H9 (cell line): Measurements from ENCODE around the gene ANKS1B. TPM values are rescaled to one million over a fixed set of nuclear protein-coding genes. Genes with fewer than 3 reads are reported as not detected.

Source experiments
- DNase-seq: peaks from one replicate; pipeline ENCODE4 v3.0.0-alpha.2; 2017
- H2AFZ ChIP-seq: one replicate; pipeline ENCODE4 v1.6.1; 2013; ENCODE audit warnings: mild to moderate bottlenecking, low read length, control low read depth, moderate library complexity
- H2AK5ac ChIP-seq: 2 replicates; pipeline ENCODE4 v1.6.1; 2013; ENCODE audit warnings: low read length, control low read depth, mixed read lengths; ENCODE audit not compliant: insufficient read length
- H2BK120ac ChIP-seq: one replicate; pipeline ENCODE4 v1.6.1; 2013; ENCODE audit warnings: low read depth, mild to moderate bottlenecking, low read length, control low read depth, inconsistent platforms; ENCODE audit not compliant: poor library complexity, severe bottlenecking
- H2BK12ac ChIP-seq: 2 replicates; pipeline ENCODE4 v1.6.1; 2013; ENCODE audit warnings: low read length, control low read depth, mixed read lengths, low read depth; ENCODE audit not compliant: insufficient read length
- H2BK15ac ChIP-seq: 2 replicates; pipeline ENCODE4 v1.6.1; 2013; ENCODE audit warnings: low read depth, low read length, control low read depth
- H2BK20ac ChIP-seq: one replicate; pipeline ENCODE4 v1.6.1; 2013; ENCODE audit warnings: low read depth, mild to moderate bottlenecking, low read length, control low read depth, inconsistent platforms; ENCODE audit not compliant: poor library complexity, severe bottlenecking
- H2BK5ac ChIP-seq: 2 replicates; pipeline ENCODE4 v1.6.1; 2013; ENCODE audit warnings: low read length, control low read depth, mixed read lengths; ENCODE audit not compliant: insufficient read length
- H3K14ac ChIP-seq: 2 replicates; pipeline ENCODE4 v1.6.1; 2013; ENCODE audit warnings: low read length, control low read depth; ENCODE audit not compliant: insufficient read depth
- H3K18ac ChIP-seq: 2 replicates; pipeline ENCODE4 v1.6.1; 2013; ENCODE audit warnings: low read depth, mild to moderate bottlenecking, mixed read lengths, low read length, control low read depth; ENCODE audit not compliant: insufficient read length
- H3K23ac ChIP-seq: 2 replicates; pipeline ENCODE4 v1.6.1; 2013; ENCODE audit warnings: low read length, control low read depth, mixed read lengths, low read depth; ENCODE audit not compliant: insufficient read length
- H3K23me2 ChIP-seq: 2 replicates; pipeline ENCODE4 v1.6.1; 2013; ENCODE audit warnings: low read depth, mild to moderate bottlenecking, mixed read lengths, low read length, control low read depth; ENCODE audit not compliant: insufficient read length, poor library complexity, severe bottlenecking
- H3K27ac ChIP-seq: 2 replicates; pipeline ENCODE4 v1.5.1; 2013; ENCODE audit warnings: low read length, control low read depth, mixed read lengths, low read depth; ENCODE audit not compliant: insufficient read length
- H3K27me3 ChIP-seq: 2 replicates; pipeline ENCODE4 v1.6.1; 2013; ENCODE audit warnings: low read length, control low read depth, inconsistent platforms; ENCODE audit not compliant: insufficient read depth
- H3K4ac ChIP-seq: 2 replicates; pipeline ENCODE4 v1.6.1; 2013; ENCODE audit warnings: low read depth, mild to moderate bottlenecking, control low read depth, inconsistent platforms, low read length, moderate library complexity
- H3K4me1 ChIP-seq: 2 replicates; pipeline ENCODE4 v1.6.1; 2013; ENCODE audit warnings: low read length, control low read depth, inconsistent platforms; ENCODE audit not compliant: insufficient read depth
- H3K4me2 ChIP-seq: 2 replicates; pipeline ENCODE4 v1.6.1; 2013; ENCODE audit warnings: low read length, control low read depth, mixed read lengths; ENCODE audit not compliant: insufficient read length, insufficient read depth
- H3K56ac ChIP-seq: 2 replicates; pipeline ENCODE4 v1.6.1; 2013; ENCODE audit warnings: low read depth, mild to moderate bottlenecking, mixed read lengths, low read length, control low read depth; ENCODE audit not compliant: insufficient read length
- H3K79me1 ChIP-seq: 2 replicates; pipeline ENCODE4 v1.6.1; 2013; ENCODE audit warnings: low read depth, mild to moderate bottlenecking, moderate library complexity, low read length, control low read depth, inconsistent platforms; ENCODE audit not compliant: insufficient read depth, poor library complexity, severe bottlenecking
- H3K79me2 ChIP-seq: 2 replicates; pipeline ENCODE4 v1.6.1; 2013; ENCODE audit warnings: low read length, control low read depth, inconsistent platforms; ENCODE audit not compliant: insufficient read depth
- H3K9ac ChIP-seq: 2 replicates; pipeline ENCODE4 v1.6.1; 2013; ENCODE audit warnings: low read length, control low read depth, mixed read lengths; ENCODE audit not compliant: insufficient read length; ENCODE audit errors: extremely low read depth
- H3K9me3 ChIP-seq: one replicate; pipeline ENCODE4 v1.6.1; 2013; ENCODE audit warnings: low read depth, low read length, inconsistent platforms; ENCODE audit not compliant: control insufficient read depth
- H3T11ph ChIP-seq: one replicate; pipeline ENCODE4 v1.6.1; 2013; ENCODE audit warnings: mild to moderate bottlenecking, low read length, control low read depth, inconsistent platforms
- H4K20me1 ChIP-seq: one replicate; pipeline ENCODE4 v1.6.1; 2013; ENCODE audit not compliant: control insufficient read depth, insufficient read length, insufficient read depth
- H4K5ac ChIP-seq: 2 replicates; pipeline ENCODE4 v1.6.1; 2013; ENCODE audit warnings: low read depth, mild to moderate bottlenecking, mixed read lengths, low read length, control low read depth; ENCODE audit not compliant: insufficient read length
- H4K8ac ChIP-seq: replicated peaks from 2 replicates; pipeline ENCODE4 v1.6.1; 2013; ENCODE audit warnings: low read length, control low read depth, mixed read lengths, low read depth; ENCODE audit not compliant: insufficient read length
- H4K91ac ChIP-seq: 2 replicates; pipeline ENCODE4 v1.6.1; 2013; ENCODE audit warnings: low read depth, mild to moderate bottlenecking, moderate library complexity, mixed read lengths, low read length, control low read depth; ENCODE audit not compliant: insufficient read length
- H3K27ac Mint-ChIP-seq, 3 experiments: 2 replicates in 2 of 3; 3 replicates in 1 of 3; pipeline ENCODE4 v1.8.0; 2020 to 2021; ENCODE audit warnings: mixed read lengths in 3 of 3, mild to moderate bottlenecking in 1 of 3, moderate library complexity in 1 of 3
- H3K27me3 Mint-ChIP-seq: 2 replicates; pipeline ENCODE4 v1.8.0; 2021; ENCODE audit warnings: low read depth, mild to moderate bottlenecking, moderate library complexity, mixed read lengths
- H3K36me3 Mint-ChIP-seq, 3 experiments: 2 replicates in 2 of 3; 3 replicates in 1 of 3; pipeline ENCODE4 v1.8.0; 2020 to 2021; ENCODE audit warnings: low read depth in 3 of 3, mixed read lengths in 3 of 3; ENCODE audit not compliant: insufficient read depth in 1 of 3
- H3K4me1 Mint-ChIP-seq, 2 experiments: 2 replicates each; pipeline ENCODE4 v1.8.0; 2020; ENCODE audit warnings: mixed read lengths in 2 of 2
- H3K4me3 Mint-ChIP-seq, 2 experiments: 2 replicates in 1 of 2; 3 replicates in 1 of 2; pipeline ENCODE4 v1.8.0; 2020 to 2021; ENCODE audit warnings: mild to moderate bottlenecking in 2 of 2, mixed read lengths in 2 of 2, moderate library complexity in 1 of 2
- H3K9me3 Mint-ChIP-seq, 2 experiments: 2 replicates in 1 of 2; 3 replicates in 1 of 2; pipeline ENCODE4 v1.8.0; 2020; ENCODE audit warnings: mild to moderate bottlenecking in 2 of 2, mixed read lengths in 2 of 2, moderate library complexity in 1 of 2
- CTCF ChIP-seq: fragments of 200-600 bp; sonication (generic); conservative IDR thresholded peaks from 3 replicates; pipeline ENCODE4 v1.8.0; 2021; ENCODE audit warnings: antibody characterized with exemption, mild to moderate bottlenecking
- WGBS: extraction: QIAGEN DNeasy Blood & Tissue Kit; methylation state at CpG from one replicate; pipeline ENCODE4 v1.1.7; 2013; ENCODE audit warnings: missing lambda C conversion rate, low lambda C conversion rate, mixed read lengths; ENCODE audit not compliant: insufficient read length; ENCODE audit errors: extremely low coverage; 5-methylcytosine and 5-hydroxymethylcytosine counted together
- total RNA-seq: library from RNA; stranded (reverse); gene quantifications from 2 replicates; pipeline ENCODE4 v1.2.1, GENCODE V29; 2021

ANKS1B gene
- total RNA-seq, 1 experiment from 2014 or later: 4.1 TPM

- H2AFZ ChIP-seq: no peak overlapping the region
These were observed 49.1 kb downstream of the ANKS1B start for GRCh38 chr12:99935608-99936007.

More at GRCh38 chr12:99935608-99936007, 49.1 kb downstream of the ANKS1B start:
- Mint-ChIP-seq H3K27ac (no peak overlapping the region), H3K9me3 (no peaks in the 10 kb centered on the region), H3K36me3 (no peaks in the 10 kb centered on the region), H3K4me3 (no peak overlapping the region), H3K4me1 (no peaks in the 10 kb centered on the region), H3K27me3 (no peaks in the 10 kb centered on the region)
- H3K4ac ChIP-seq: no peak overlapping the region
- no peak overlapping the region for H2BK15ac ChIP-seq
- H3K14ac ChIP-seq: no peak overlapping the region
- no peak overlapping the region for H3K23ac ChIP-seq
- no peak overlapping the region for H3K56ac ChIP-seq
- H2BK5ac ChIP-seq: no peak overlapping the region
- no peak for TF ChIP-seq CTCF
- no peaks in the 10 kb centered on the region for H3K23me2 ChIP-seq
- H3K4me2 ChIP-seq: no peak overlapping the region
- H3K9ac ChIP-seq: no peak overlapping the region
- no peak overlapping the region for H3T11ph ChIP-seq
- no peak overlapping the region for H2AK5ac ChIP-seq
- no peak overlapping the region for H2BK120ac ChIP-seq
- H2BK20ac ChIP-seq: no peak overlapping the region
- no peaks in the 10 kb centered on the region for H3K9me3 ChIP-seq
- no peak overlapping the region for H3K18ac ChIP-seq
- H2BK12ac ChIP-seq: no peak overlapping the region
- no peaks in the 10 kb centered on the region for H3K27me3 ChIP-seq
- H4K5ac ChIP-seq: no peak overlapping the region
- no peaks in the 10 kb centered on the region for H3K4me1 ChIP-seq
- DNase-seq: no peak
- no peak overlapping the region for H4K8ac ChIP-seq
- WGBS: no CpG with 5 or more reads among the region's 3 CpGs
- no peak overlapping the region for H3K27ac ChIP-seq
- H4K20me1 ChIP-seq: no peaks in the 10 kb centered on the region
- no peaks in the 10 kb centered on the region for H3K79me2 ChIP-seq
- no peaks in the 10 kb centered on the region for H3K79me1 ChIP-seq
- H4K91ac ChIP-seq: no peak overlapping the region
